NCI-H187 (cell line): ENCODE results near the gene ZNF280C.
A peak's percentile ranks its signal among the peaks of the same experiment; 100 is the strongest.
"Not testable (repeated sequence)": the region's sequence is repeated elsewhere in the genome, so short reads cannot be mapped to it uniquely, and the experiment has no call there.

ENCODE experiments used
- DNase-seq, 2 experiments: peaks; one replicate each; lab custom pipeline; 2025; lab: John Stamatoyannopoulos, UW

ZNF280C gene, protein sequence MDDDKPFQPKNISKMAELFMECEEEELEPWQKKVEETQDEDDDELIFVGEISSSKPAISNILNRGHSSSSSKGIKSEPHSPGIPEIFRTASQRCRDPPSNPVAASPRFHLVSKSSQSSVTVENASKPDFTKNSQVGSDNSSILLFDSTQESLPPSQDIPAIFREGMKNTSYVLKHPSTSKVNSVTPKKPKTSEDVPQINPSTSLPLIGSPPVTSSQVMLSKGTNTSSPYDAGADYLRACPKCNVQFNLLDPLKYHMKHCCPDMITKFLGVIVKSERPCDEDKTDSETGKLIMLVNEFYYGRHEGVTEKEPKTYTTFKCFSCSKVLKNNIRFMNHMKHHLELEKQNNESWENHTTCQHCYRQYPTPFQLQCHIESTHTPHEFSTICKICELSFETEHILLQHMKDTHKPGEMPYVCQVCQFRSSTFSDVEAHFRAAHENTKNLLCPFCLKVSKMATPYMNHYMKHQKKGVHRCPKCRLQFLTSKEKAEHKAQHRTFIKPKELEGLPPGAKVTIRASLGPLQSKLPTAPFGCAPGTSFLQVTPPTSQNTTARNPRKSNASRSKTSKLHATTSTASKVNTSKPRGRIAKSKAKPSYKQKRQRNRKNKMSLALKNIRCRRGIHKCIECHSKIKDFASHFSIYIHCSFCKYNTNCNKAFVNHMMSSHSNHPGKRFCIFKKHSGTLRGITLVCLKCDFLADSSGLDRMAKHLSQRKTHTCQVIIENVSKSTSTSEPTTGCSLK

GRCh38 chrX:130268449-130269170, at the start of gene ZNF280C:
TSS of gene ZNF280C (minus strand) at chrX:130268899. CDS start at chrX:130260449, 8,450 bp downstream.
- DNase-seq: peak; percentile 84 to 91

- no peak for DNase-seq
Measured at GRCh38 chrX:130304587-130305368, 36.1 kb upstream of the ZNF280C start.

DNA sequence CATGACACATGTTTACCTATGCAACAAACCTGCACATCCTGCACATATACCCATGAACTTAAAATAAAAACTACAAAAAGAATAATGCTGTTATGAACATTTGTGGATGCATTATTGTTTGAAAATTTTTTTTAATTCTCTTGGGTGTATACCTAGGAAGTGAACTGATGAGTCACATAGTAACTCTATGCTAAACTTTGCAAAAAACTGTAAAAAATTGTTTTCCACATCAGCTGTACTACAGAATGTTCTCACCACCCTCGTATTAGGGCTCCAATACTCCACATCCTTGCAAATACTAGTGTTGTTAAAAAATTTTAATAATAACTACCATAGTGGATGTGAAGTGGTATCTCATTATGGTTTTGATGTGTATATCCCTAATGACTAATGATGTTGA, 33.3 kb upstream of the ZNF280C start:
- DNase-seq: no peak

GRCh38 chrX:130301405-130301804, 32.7 kb upstream of the ZNF280C start:
- DNase-seq: no peak

- DNase-seq: no peak
Measured at GRCh38 chrX:130300010-130300282, 31.2 kb upstream of the ZNF280C start.

GRCh38 chrX:130299279-130300009, 30.7 kb upstream of the ZNF280C start:
- DNase-seq: peak in 1 of 2 experiments; percentile 3

- DNase-seq: no peak
Measured at GRCh38 chrX:130296743-130297142, 28.0 kb upstream of the ZNF280C start.

GRCh38 chrX:130296297-130296678, 27.6 kb upstream of the ZNF280C start:
- DNase-seq: no peak

DNA sequence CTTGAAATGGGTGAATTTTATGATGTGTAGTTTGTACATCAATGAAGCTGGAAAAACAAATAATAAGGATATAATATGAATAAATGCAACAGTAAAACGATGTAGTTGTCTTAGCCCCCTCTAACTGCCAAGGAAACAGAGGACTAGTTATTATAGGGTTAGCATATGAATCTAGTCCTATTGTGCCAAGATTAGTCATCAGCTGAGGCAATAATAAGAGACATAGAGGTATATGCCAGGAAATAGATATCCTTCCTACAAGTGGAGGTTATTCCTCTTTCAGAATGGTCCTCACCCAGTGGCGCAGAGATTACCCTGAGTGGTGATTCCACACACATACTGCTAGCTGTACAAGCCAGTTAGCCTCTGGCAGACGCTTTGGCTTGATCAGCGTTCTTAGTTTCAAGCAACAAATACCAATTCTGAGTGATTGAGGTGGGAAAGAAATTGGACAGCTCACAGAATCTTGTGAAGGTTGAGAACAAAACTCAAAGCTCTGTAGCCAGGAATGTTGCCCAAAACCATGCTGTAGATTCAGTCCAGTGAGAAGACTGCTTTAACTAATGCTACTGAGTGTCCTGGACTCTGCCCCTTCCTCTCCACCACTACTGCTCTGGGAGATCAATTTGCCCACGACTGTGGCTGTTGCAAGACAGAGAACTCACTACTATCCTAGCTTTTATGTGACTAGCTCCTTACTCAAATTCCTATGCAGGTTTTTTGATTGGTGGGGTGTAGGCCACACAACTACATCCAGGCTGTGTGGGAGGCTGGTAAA, 27.0 kb upstream of the ZNF280C start:
- no peak for DNase-seq

GRCh38 chrX:130287071-130287770, 18.5 kb upstream of the ZNF280C start:
- no peak for DNase-seq

GRCh38 chrX:130285710-130286109, 17.0 kb upstream of the ZNF280C start:
- DNase-seq: no peak

DNA sequence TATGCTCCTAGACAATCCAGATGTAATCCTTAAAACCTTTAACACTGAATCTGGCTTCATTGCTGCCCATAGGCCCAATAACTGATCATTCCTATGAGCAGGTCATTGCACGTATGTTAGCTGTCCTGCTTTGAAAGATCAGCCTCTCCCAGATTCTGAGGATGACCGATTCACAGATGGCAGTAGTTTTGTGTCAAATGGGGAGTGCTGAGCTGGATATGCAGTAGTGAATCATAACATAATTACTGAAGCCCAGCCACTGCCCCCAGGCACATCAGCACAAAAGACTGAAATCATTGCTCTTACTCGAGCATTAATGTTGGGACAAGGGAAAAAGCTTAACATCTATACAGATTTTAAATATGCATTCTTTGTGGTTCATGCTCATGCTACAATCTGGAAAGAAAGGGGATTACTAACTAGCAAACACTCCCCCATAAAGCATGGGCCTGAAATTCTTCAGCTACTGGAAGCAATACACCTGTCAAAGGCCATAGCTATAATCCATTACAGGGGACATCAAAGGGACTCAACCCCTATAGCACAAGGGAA, 16.4 kb upstream of the ZNF280C start:
- no peak for DNase-seq

DNA sequence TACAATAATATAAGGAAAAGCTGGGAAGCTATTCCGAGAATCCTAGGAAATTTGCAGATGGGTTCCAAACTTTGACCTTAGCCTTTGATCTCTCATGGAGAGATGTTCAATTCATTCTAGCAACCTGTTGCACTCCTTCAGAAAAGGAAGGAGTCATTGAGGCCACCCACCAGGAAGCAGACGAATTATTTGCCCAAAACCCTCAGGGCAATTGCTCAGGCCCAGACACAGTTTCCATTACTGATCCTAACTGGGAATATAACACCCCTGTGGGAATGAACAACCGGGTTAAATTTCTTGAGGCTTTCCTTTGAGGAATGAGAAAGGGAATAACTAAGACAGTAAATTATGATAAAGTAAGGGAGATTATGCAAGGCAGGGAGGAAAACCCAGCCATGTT, 13.5 kb upstream of the ZNF280C start:
- no peak for DNase-seq

GRCh38 chrX:130280901-130281300, 12.2 kb upstream of the ZNF280C start:
- DNase-seq: no peak

DNA sequence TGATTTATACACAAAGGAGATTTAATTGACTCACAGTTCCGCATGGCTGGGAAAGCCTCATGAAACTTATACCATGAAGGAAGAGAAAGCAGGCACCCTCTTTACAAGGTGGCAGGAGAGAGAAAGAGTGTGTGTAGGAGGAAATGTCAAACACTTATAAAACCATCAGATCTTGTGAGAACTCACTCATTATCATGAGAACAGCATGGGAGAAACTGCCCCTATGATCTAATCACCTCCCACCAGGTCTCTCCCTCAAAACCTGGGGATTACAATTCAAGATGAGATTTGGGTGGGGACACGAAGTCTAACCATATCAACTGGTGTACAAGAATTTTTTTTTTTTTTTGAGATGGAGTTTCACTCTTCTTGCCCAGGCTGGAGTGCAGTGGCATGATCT, 3.6 kb upstream of the ZNF280C start:
- DNase-seq: peak in 1 of 2 experiments; percentile 15

- DNase-seq: not testable (repeated sequence)
Measured at GRCh38 chrX:130269391-130269790, 692 bp upstream of the ZNF280C start.

DNA sequence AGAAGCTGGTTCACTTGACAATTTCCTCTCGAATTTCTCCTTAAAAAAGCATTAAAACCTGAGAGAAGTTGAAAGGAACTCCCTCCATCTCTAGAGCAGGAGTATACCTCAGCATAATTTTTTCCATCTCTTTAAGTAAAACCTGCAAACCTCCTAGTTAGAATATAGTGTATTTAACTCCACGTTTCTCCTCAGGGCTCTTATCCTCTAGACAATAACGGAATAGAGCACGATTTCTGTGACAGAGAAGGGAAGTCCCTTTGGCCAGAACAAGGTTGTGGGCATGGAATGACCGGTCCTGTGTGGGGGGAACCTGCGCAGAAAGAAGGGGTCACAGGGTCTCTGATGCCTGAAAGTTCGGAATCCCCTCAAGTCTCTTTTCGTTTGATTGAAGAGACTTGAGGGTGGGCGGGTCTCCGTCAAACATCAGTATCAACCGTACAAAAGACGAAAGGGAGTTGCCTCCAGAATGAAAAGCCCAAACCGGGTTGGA, 697 bp downstream of the ZNF280C start:
- DNase-seq: peak in 1 of 2 experiments; percentile 57

DNA sequence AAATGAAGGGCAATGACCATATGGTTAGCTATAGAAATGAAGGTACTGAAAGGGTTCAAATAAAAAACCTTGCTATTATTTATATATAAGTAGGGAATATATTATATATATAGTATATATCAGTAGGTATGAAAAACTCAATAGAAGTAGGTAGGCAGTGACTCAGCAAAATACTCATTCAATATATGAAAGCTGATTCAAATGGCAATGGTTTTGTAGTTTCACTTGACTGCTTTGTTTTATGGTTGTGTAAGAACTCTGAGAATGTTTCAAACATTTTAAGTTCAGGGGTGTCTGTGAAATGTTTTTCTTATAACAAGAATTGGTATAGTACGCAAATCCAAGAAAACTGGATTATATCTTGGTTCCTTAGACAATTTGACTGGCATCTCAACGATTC, 4.1 kb downstream of the ZNF280C start:
- no peak for DNase-seq

DNA sequence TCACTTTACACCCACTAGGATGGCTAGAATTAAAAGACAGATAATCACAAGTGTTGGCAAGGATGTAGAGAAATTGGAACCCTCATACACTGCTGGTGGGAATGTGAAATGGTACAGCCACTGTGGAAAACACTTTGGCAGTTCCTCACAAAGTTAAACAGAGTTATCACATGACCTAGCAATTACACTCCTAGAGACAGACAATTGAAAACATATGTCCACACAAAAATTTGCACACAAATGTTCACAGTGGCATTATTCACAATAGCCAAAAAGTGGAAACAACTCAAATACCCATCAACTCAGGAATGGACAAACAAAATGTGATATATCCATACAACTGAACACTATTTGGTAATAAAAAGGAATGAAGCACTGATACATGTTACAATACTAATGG, 5.7 kb downstream of the ZNF280C start:
- DNase-seq: no peak
